HG03108 (cell line): Measurements from ENCODE around the gene TAS2R8.
"Not testable (repeated sequence)": the region's sequence is repeated elsewhere in the genome, so short reads cannot be mapped to it uniquely, and the experiment has no call there.

Experiments used
- ATAC-seq: cut with Tn5 transposase; IDR thresholded peaks from one replicate; pipeline ENCODE4 v1.9.1; 2021; ENCODE audit warnings: moderate library complexity; ENCODE audit not compliant: unreplicated experiment

TAS2R8 gene

GRCh38 chr12:10807186-10807585 is at the start of gene TAS2R8:
TAS2R8 (minus strand) TSS chr12:10807286; CDS start chr12:10806980, 306 bp downstream.
- ATAC-seq, result no peak

- ATAC-seq, result no peak
Observed at GRCh38 chr12:10855807-10856206, 48.7 kb upstream of the TAS2R8 start.

GRCh38 chr12:10853776-10854175 is 46.7 kb upstream of the TAS2R8 start:
- no peak for ATAC-seq

GRCh38 chr12:10851243-10851858 is 44.3 kb upstream of the TAS2R8 start:
- ATAC-seq, result no peak

GRCh38 chr12:10849425-10849878 is 42.4 kb upstream of the TAS2R8 start, which contains the start of gene PRR4:
PRR4 (minus strand) TSS chr12:10849475; CDS start chr12:10849437, 38 bp downstream.
- ATAC-seq, result no peak

GRCh38 chr12:10847744-10848143 is 40.7 kb upstream of the TAS2R8 start:
- no peak for ATAC-seq

- ATAC-seq, result no peak
Observed at GRCh38 chr12:10842862-10843261, 35.8 kb upstream of the TAS2R8 start.

GRCh38 chr12:10838461-10838860 is 31.4 kb upstream of the TAS2R8 start:
- no peak for ATAC-seq

- no peak for ATAC-seq
Observed at GRCh38 chr12:10829994-10830393, 22.9 kb upstream of the TAS2R8 start.

GRCh38 chr12:10826258-10826657 is 19.2 kb upstream of the TAS2R8 start, which contains the start of gene TAS2R10:
TAS2R10 (minus strand) TSS chr12:10826358; CDS start chr12:10826269, 89 bp downstream.
- no peak for ATAC-seq

- ATAC-seq, result no peak
Observed at GRCh38 chr12:10824957-10825356, 17.9 kb upstream of the TAS2R8 start.

- ATAC-seq, result no peak
Observed at GRCh38 chr12:10811883-10812536, 4.9 kb upstream of the TAS2R8 start.

- ATAC-seq, result no peak
Observed at GRCh38 chr12:10810068-10810467, 3.0 kb upstream of the TAS2R8 start, which contains the start of gene TAS2R9. TAS2R9 (minus strand) TSS chr12:10810168; CDS start chr12:10810075, 93 bp downstream.

GRCh38 chr12:10802587-10802986 is 4.5 kb downstream of the TAS2R8 start, which contains the start of gene TAS2R7:
TAS2R7 (minus strand) TSS chr12:10802627; CDS start chr12:10802570, 57 bp downstream.
- no peak for ATAC-seq

GRCh38 chr12:10801741-10802140 is 5.3 kb downstream of the TAS2R8 start:
- no peak for ATAC-seq

GRCh38 chr12:10794222-10794621 is 12.9 kb downstream of the TAS2R8 start:
- ATAC-seq, result no peak

- not testable (repeated sequence) for ATAC-seq
Observed at GRCh38 chr12:10791769-10792168, 15.3 kb downstream of the TAS2R8 start.

GRCh38 chr12:10783252-10783651 is 23.8 kb downstream of the TAS2R8 start:
- ATAC-seq, result no peak

GRCh38 chr12:10779103-10779502 is 28.0 kb downstream of the TAS2R8 start:
- no peak for ATAC-seq

- ATAC-seq, result no peak
Observed at GRCh38 chr12:10771132-10771733, 35.9 kb downstream of the TAS2R8 start.

- no peak for ATAC-seq
Observed at GRCh38 chr12:10759657-10760056, 47.4 kb downstream of the TAS2R8 start.

GRCh38 chr12:10756194-10756593 is 50.9 kb downstream of the TAS2R8 start:
- ATAC-seq, result no peak
